GM12891 (cell line): ENCODE results near the gene ABCF1.

Source experiments
- POLR2A ChIP-seq: IDR thresholded peaks from 2 replicates; pipeline ENCODE4 v1.6.1; 2011; ENCODE audit warnings: low read depth, low read length, control low read depth
- POLR2AphosphoS5 ChIP-seq: IDR thresholded peaks from 2 replicates; pipeline ENCODE4 v1.6.1; 2011; ENCODE audit warnings: low read depth, low read length, control low read depth
- POU2F2 ChIP-seq: IDR thresholded peaks from 2 replicates; pipeline ENCODE4 v1.6.1; 2011; ENCODE audit warnings: low read depth, mild to moderate bottlenecking, control low read depth, low read length, moderate library complexity
- SPI1 ChIP-seq: IDR thresholded peaks from 2 replicates; pipeline ENCODE4 v1.6.1; 2011; ENCODE audit warnings: low read depth, low read length, control low read depth
- TAF1 ChIP-seq: IDR thresholded peaks from 2 replicates; pipeline ENCODE4 v1.6.1; 2011; ENCODE audit warnings: low read depth, low read length, control low read depth

DNA sequence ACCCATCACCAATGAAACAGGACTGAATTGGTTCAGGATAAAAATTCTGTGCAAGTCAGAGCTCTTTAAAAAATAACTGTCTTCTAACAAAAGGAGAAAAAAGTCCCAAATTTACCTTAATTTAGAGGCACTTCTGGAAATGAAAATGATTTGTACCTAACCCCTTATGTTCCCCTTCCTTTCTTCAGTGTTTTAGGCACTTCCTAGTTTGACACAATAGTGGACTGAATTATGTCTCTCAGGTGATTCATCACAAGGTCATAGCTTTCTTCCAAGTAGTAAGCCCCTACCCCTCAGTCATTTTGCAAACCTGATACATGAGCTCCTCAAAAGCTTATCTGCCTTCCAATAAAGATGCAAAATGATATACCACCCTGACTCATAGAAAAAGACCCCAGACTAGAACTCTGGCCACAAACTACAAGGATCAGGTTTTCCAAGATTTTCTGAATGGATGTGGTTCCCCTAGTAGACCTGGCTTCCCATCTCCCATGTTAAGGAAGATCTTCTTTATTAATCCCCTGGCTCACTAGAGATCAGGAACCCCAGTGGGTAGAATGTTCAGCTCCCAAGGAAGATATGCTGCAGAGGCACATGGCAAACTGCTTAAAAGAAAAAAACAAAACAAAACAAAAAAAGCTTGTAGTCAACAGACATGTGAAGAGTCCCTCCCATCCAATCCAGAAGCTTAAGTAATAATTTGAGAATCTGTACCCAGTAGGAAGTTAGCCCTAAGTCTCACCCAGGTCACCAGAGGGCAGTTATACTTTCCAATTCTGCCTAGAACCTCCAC, 42.2 kb downstream of the ABCF1 start:
- TF ChIP-seq POLR2A (peak; percentile 57; the same call in 1 of the 2 replicates), POLR2AphosphoS5 (no peak), SPI1 (no peak), TAF1 (no peak), POU2F2 (no peak)
